ENCODE measurements around the gene CMKLR1.

- TF ChIP-seq, protein P1, sequence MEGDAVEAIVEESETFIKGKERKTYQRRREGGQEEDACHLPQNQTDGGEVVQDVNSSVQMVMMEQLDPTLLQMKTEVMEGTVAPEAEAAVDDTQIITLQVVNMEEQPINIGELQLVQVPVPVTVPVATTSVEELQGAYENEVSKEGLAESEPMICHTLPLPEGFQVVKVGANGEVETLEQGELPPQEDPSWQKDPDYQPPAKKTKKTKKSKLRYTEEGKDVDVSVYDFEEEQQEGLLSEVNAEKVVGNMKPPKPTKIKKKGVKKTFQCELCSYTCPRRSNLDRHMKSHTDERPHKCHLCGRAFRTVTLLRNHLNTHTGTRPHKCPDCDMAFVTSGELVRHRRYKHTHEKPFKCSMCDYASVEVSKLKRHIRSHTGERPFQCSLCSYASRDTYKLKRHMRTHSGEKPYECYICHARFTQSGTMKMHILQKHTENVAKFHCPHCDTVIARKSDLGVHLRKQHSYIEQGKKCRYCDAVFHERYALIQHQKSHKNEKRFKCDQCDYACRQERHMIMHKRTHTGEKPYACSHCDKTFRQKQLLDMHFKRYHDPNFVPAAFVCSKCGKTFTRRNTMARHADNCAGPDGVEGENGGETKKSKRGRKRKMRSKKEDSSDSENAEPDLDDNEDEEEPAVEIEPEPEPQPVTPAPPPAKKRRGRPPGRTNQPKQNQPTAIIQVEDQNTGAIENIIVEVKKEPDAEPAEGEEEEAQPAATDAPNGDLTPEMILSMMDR (IDR thresholded peaks at IDR 0.05), result no peak
- TF ChIP-seq POLR2AphosphoS5 (IDR thresholded peaks at IDR 0.05), result no peak
- TF ChIP-seq EP300 (IDR thresholded peaks at IDR 0.05), result no peak
Measured at GRCh38 chr12:108375986-108376663, 37.0 kb upstream of the CMKLR1 start.
